Body of pancreas (tissue), 4 donors: Measurements from ENCODE around the gene SLX4IP. TPM values are rescaled to one million over a fixed set of nuclear protein-coding genes. Genes with fewer than 3 reads are reported as not detected.
A peak's percentile ranks its signal among the peaks of the same experiment; 100 is the strongest.

Experiments used
- ATAC-seq: fragments of 150-250 bp; one replicate; pipeline ENCODE4 v1.9.1; 2016
- DNase-seq, 4 donors: peaks; one replicate each; pipeline ENCODE4 v3.0.0-alpha.2; 2019
- H3K27ac ChIP-seq, 4 donors: fragments of 200-600 bp; sonication (generic); 1 replicate in 3 of 4; 2 replicates in 1 of 4; pipeline versions ENCODE4 v1.5.1 to v1.6.1; 2016 to 2019; ENCODE audit warnings: mild to moderate bottlenecking in 1 of 4, mixed read lengths in 1 of 4, moderate library complexity in 1 of 4
- H3K27me3 ChIP-seq, 2 donors: fragments of 200-600 bp; sonication (generic); one replicate each; pipeline ENCODE4 v1.6.0; 2016; ENCODE audit warnings: mild to moderate bottlenecking in 1 of 2
- H3K36me3 ChIP-seq, 2 donors: fragments of 200-600 bp; sonication (generic); replicated peaks in 1 of 2; 2 replicates each; pipeline ENCODE4 v1.5.1; 2016; ENCODE audit warnings: low read depth in 2 of 2; ENCODE audit not compliant: insufficient read depth in 1 of 2
- H3K4me1 ChIP-seq: fragments of 200-600 bp; sonication (generic); one replicate; pipeline ENCODE4 v1.6.0; 2016
- H3K4me3 ChIP-seq, 2 donors: fragments of 200-600 bp; sonication (generic); 1 replicate in 1 of 2; 2 replicates in 1 of 2; pipeline ENCODE4 v1.5.1; 2016 to 2019
- H3K9me3 ChIP-seq, 3 donors: fragments of 200-600 bp; sonication (generic); 1 replicate in 2 of 3; 2 replicates in 1 of 3; pipeline ENCODE4 v1.5.1; 2016
- CTCF ChIP-seq, 7 experiments: fragments of 450-650 bp in 4 of 7; fragments of 200-600 bp in 3 of 7; sonication (generic) in 3 of 7; IDR thresholded peaks; one replicate each; pipeline ENCODE4 v1.5.1; 2016 to 2019; ENCODE audit warnings: antibody characterized with exemption in 7 of 7
- POLR2A ChIP-seq, 3 donors: fragments of 450-650 bp; IDR thresholded peaks; one replicate each; pipeline ENCODE4 v1.6.1; 2016; ENCODE audit warnings: antibody characterized with exemption in 3 of 3, mild to moderate bottlenecking in 2 of 3
- WGBS, 2 donors: methylation state at CpG; one replicate each; pipeline ENCODE4 v1.1.5; 2017; 5-methylcytosine and 5-hydroxymethylcytosine counted together
- intact Hi-C: fragments of 100-400 bp; cut with DNase I; formaldehyde crosslinking; loops from one replicate; pipeline ENCODE4 v1.15.1; 2023
- microRNA-seq, 2 donors: library from miRNA; unstranded; fragments of <30 nt; microRNA quantifications; one replicate each; pipeline ENCODE4, GENCODE V29; 2016; ENCODE audit warnings: borderline number of aligned reads in 2 of 2, borderline replicate concordance in 2 of 2
- small RNA-seq: library from RNA; depleted of rRNA; stranded (forward); fragments of <200 nt; gene quantifications from one replicate; pipeline ENCODE3, GENCODE V24; 2016
- total RNA-seq, 2 donors: library from RNA; depleted of rRNA; stranded (reverse); fragments of >200 nt; gene quantifications; one replicate each; pipeline ENCODE4 v1.1.0, GENCODE V29; 2016

The SLX4IP gene
- total RNA-seq, 2 donors from 2014 or later: 4.3 to 4.7 TPM

- peaks cover 28% of the 10 kb centered on the region for H3K4me1 ChIP-seq
These were observed 239.8 kb downstream of the SLX4IP start for GRCh38 chr20:10674684-10675449.

DNA sequence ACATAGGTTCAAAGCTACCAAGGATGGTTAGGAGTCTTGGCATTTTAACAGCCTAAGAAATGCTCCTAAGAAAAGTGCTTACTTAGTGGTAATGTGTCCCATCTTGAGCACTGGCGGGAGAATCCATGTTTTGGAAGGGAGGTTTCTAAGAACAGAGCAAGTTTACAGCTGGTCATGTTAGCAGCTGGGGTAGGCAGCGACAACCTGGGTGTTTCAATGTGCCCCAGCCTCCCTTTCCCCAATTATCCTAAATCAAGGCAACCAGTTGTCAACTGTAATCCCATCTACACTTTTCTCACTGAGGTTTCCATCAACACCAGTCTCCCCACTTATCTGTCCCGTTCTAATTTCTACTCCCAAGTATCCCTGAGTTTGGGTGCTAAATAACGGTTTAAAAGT lies 240.3 kb downstream of the SLX4IP start:
- DNase-seq: no peak
- no peak overlapping the region for H3K4me3 ChIP-seq
- no peaks in the 10 kb centered on the region for H3K36me3 ChIP-seq
- intact Hi-C loops: no loop called here
- 94 to 99% methylated on average over 4 of the region's 4 CpGs for WGBS, 2 donors
- H3K27me3 ChIP-seq: no peaks in the 10 kb centered on the region
- peak overlapping the region; percentile 97 to 100 (median 98) for H3K27ac ChIP-seq
- no peak for ATAC-seq
- peaks cover 23% of the 10 kb centered on the region for H3K4me1 ChIP-seq
- no peaks in the 10 kb centered on the region for H3K9me3 ChIP-seq
- TF ChIP-seq POLR2A (IDR thresholded peaks at IDR 0.05): no peak
- TF ChIP-seq CTCF (IDR thresholded peaks at IDR 0.05): no peak

More at GRCh38 chr20:10674684-10675449, 239.8 kb downstream of the SLX4IP start:
- 1 to 3% methylated on average over 15 to 33 of the region's 38 CpGs for WGBS, 2 donors
- Histone ChIP-seq H3K4me3 (peak overlapping the region; percentile 28 to 83), H3K36me3 (no peaks in the 10 kb centered on the region), H3K27ac (peak overlapping the region; percentile 97 to 100 (median 98)), H3K9me3 (no peaks in the 10 kb centered on the region), H3K27me3 (no peaks in the 10 kb centered on the region)
- ATAC-seq (peak; percentile 59), DNase-seq (peak; percentile 83 to 86 (median 85))
- TF ChIP-seq POLR2A (IDR thresholded peaks at IDR 0.05) (no peak), CTCF (IDR thresholded peaks at IDR 0.05) (peak; percentile 76 to 97 (median 90))
- intact Hi-C loops: no loop called here

DNA sequence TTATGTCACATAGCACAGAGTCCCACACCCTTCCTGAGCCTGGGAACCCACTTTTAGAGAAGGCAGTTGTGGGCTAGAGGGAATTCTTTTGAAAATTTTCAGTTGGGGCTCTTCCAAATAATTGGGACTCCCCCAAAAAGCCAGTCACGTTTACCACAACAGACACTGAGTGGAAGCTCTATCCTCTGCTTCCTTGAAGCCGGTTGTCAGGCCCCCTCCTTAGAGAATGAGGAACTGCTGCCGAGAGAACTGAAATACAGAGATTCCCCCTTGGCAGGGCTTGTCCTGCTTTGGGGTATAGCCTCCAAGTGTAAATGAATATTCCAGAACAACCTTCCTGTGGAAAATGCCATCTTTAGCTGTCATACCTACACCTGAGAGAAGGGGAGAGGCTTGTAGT lies 241.4 kb downstream of the SLX4IP start:
- 34 to 83% methylated on average over 3 of the region's 3 CpGs for WGBS, 2 donors
- DNase-seq (no peak), ATAC-seq (no peak)
- Histone ChIP-seq H3K4me1 (peaks cover 13% of the 10 kb centered on the region), H3K27me3 (no peaks in the 10 kb centered on the region), H3K9me3 (no peaks in the 10 kb centered on the region), H3K36me3 (no peaks in the 10 kb centered on the region), H3K27ac (peak overlapping the region in 1 of 4 donors; percentile 1), H3K4me3 (no peak overlapping the region)
- intact Hi-C loops: no loop called here
- no peak for TF ChIP-seq POLR2A (IDR thresholded peaks at IDR 0.05)
- TF ChIP-seq CTCF (IDR thresholded peaks at IDR 0.05): no peak

Small RNAs within 50 kb of the gene (microRNA-seq; reads per million reads assigned to microRNA genes)
- gene MIR6870: 0 to 0.47 reads per million in 2 donors

Small RNAs within 50 kb of the gene (small RNA-seq; reads per million reads assigned to genes)
- not detected for gene MIR6870

Other genes starting within 250 kb of the SLX4IP start
- gene SNAP25, start 216.5 kb upstream of the SLX4IP start, total RNA-seq: 10 to 100 TPM in 1 of 2 donors, 1 to 10 TPM in 1; 3.4 to 10.9 TPM
- gene MKKS, start 1.1 kb upstream of the SLX4IP start, total RNA-seq: 1 to 10 TPM; 5.3 to 8.6 TPM
- gene JAG1, start 238.7 kb downstream of the SLX4IP start, total RNA-seq: 10 to 100 TPM; 41.2 to 55.7 TPM